Neutrophil (primary cell): ENCODE data around the gene NPLOC4.
A peak's percentile ranks its signal among the peaks of the same experiment; 100 is the strongest.

Experiments used
- H3K27ac ChIP-seq: fragments of 200-600 bp; sonication (generic); 2 replicates; pipeline ENCODE4 v1.5.1; 2016; ENCODE audit warnings: mild to moderate bottlenecking, moderate library complexity
- H3K27me3 ChIP-seq: fragments of 200-600 bp; sonication (generic); 2 replicates; pipeline ENCODE4 v1.6.0; 2016; ENCODE audit warnings: mild to moderate bottlenecking
- H3K36me3 ChIP-seq: fragments of 200-600 bp; sonication (generic); 2 replicates; pipeline ENCODE4 v1.5.1; 2017
- H3K4me1 ChIP-seq, 2 experiments: fragments of 200-600 bp in 1 of 2; sonication (generic) in 1 of 2; 1 replicate in 1 of 2; 2 replicates in 1 of 2; pipeline versions ENCODE4 v1.5.1 to v1.6.1; 2013 to 2016; ENCODE audit warnings: low read depth in 1 of 2, low read length in 1 of 2, mild to moderate bottlenecking in 1 of 2, moderate library complexity in 1 of 2; ENCODE audit not compliant: control insufficient read depth in 1 of 2, insufficient read depth in 1 of 2
- H3K4me3 ChIP-seq, 2 experiments: fragments of 200-600 bp in 1 of 2; sonication (generic) in 1 of 2; 1 replicate in 1 of 2; 2 replicates in 1 of 2; pipeline ENCODE4 v1.5.1; 2013 to 2016; ENCODE audit warnings: low read depth in 1 of 2, low read length in 1 of 2, mild to moderate bottlenecking in 1 of 2, moderate library complexity in 1 of 2
- H3K9me3 ChIP-seq: fragments of 200-600 bp; sonication (generic); 2 replicates; pipeline ENCODE4 v1.5.1; 2016
- CTCF ChIP-seq: fragments of 200-600 bp; sonication (generic); IDR thresholded peaks from 2 replicates; pipeline ENCODE4 v1.5.1; 2016; ENCODE audit warnings: antibody characterized with exemption

Gene NPLOC4

GRCh38 chr17:81519284-81520020, 117.5 kb downstream of the NPLOC4 start:
- Histone ChIP-seq H3K27me3 (peaks cover 64% of the 10 kb centered on the region), H3K4me1 (peaks cover 44 to 47% of the 10 kb centered on the region in 2 experiments), H3K27ac (peak overlapping the region; percentile 26), H3K36me3 (no peaks in the 10 kb centered on the region), H3K9me3 (no peaks in the 10 kb centered on the region), H3K4me3 (peak overlapping the region; percentile 46 to 72)
- TF ChIP-seq CTCF, result peak; percentile 69

- peaks cover 49 to 51% of the 10 kb centered on the region in 2 experiments for H3K4me1 ChIP-seq
- peaks cover 58% of the 10 kb centered on the region for H3K27me3 ChIP-seq
- no peaks in the 10 kb centered on the region for H3K36me3 ChIP-seq
- TF ChIP-seq CTCF, result no peak
- no peaks in the 10 kb centered on the region for H3K9me3 ChIP-seq
- peak overlapping the region; percentile 26 for H3K27ac ChIP-seq
- H3K4me3 ChIP-seq, result peak overlapping the region; percentile 46 to 72
These were observed 118.1 kb downstream of the NPLOC4 start for GRCh38 chr17:81518785-81519283.

GRCh38 chr17:81518113-81518784, 118.7 kb downstream of the NPLOC4 start:
- Histone ChIP-seq H3K36me3 (no peaks in the 10 kb centered on the region), H3K4me1 (peaks cover 55 to 57% of the 10 kb centered on the region in 2 experiments), H3K4me3 (peak overlapping the region; percentile 46 to 72), H3K27ac (peak overlapping the region; percentile 26), H3K27me3 (peaks cover 52% of the 10 kb centered on the region), H3K9me3 (no peaks in the 10 kb centered on the region)
- TF ChIP-seq CTCF, result no peak

- peaks cover 56 to 57% of the 10 kb centered on the region in 2 experiments for H3K4me1 ChIP-seq
These were observed 119.4 kb downstream of the NPLOC4 start for GRCh38 chr17:81517339-81518112.

More at GRCh38 chr17:81517339-81518112, 119.4 kb downstream of the NPLOC4 start:
- Histone ChIP-seq H3K36me3 (no peaks in the 10 kb centered on the region), H3K4me3 (no peak overlapping the region), H3K27ac (no peak overlapping the region), H3K9me3 (no peaks in the 10 kb centered on the region), H3K27me3 (peaks cover 45% of the 10 kb centered on the region)
- no peak for TF ChIP-seq CTCF
